Panc1 (cell line): ENCODE measurements around the gene TMOD4. TPM values are rescaled to one million over a fixed set of nuclear protein-coding genes. Genes with fewer than 3 reads are reported as not detected.
A peak's percentile ranks its signal among the peaks of the same experiment; 100 is the strongest.

Experiments used
- ATAC-seq: fragments of 200-7000 bp; cut with Tn5 transposase; 2 replicates; pipeline ENCODE4 v1.9.1; 2020; ENCODE audit warnings: mild to moderate bottlenecking, moderate library complexity
- Bru-seq: library from RNA; stranded (reverse); fragments of 400-500 nt; gene quantifications from one replicate; lab custom pipeline; 2021; lab: Mats Ljungman, UMichigan
- BruChase-seq, 2 experiments: library from RNA; stranded (reverse); fragments of 400-500 nt; gene quantifications; one replicate each; lab custom pipeline; 2021; lab: Mats Ljungman, UMichigan
- BruUV-seq: library from RNA; stranded (reverse); fragments of 400-500 nt; replicated peaks from 2 replicates; lab custom pipeline; 2021; lab: Mats Ljungman, UMichigan
- CTCF ChIA-PET: fragments of 300-600 bp; sonication (Branson Sonifier 250); formaldehyde crosslinking; loops from one replicate; lab custom pipeline; 2022; ENCODE audit warnings: antibody characterized with exemption; lab: Charles Lee
- POLR2A ChIA-PET: fragments of 300-600 bp; sonication (Branson Sonifier 250); formaldehyde crosslinking; loops from one replicate; lab custom pipeline; 2022; ENCODE audit warnings: antibody characterized with exemption; lab: Charles Lee
- DNase-seq: peaks from one replicate; pipeline ENCODE4 v3.0.0-alpha.2; 2010; ENCODE audit warnings: low read depth, low spot score
- H3K27ac ChIP-seq: 2 replicates; pipeline ENCODE4 v1.5.1; 2011; ENCODE audit warnings: mild to moderate bottlenecking, low read length, inconsistent platforms
- H3K27me3 ChIP-seq: fragments of 200-500 bp; sonication (Bioruptor generic); 2 replicates; pipeline ENCODE4 v1.6.0; 2014; ENCODE audit warnings: low read length, inconsistent platforms; ENCODE audit not compliant: control insufficient read depth, insufficient read depth
- H3K36me3 ChIP-seq: fragments of 200-500 bp; sonication (Bioruptor generic); 2 replicates; pipeline ENCODE4 v1.5.1; 2014; ENCODE audit warnings: inconsistent platforms, mild to moderate bottlenecking, low read length, moderate library complexity; ENCODE audit not compliant: control insufficient read depth, insufficient read depth
- H3K4me1 ChIP-seq: 2 replicates; pipeline ENCODE4 v1.5.1; 2011; ENCODE audit warnings: inconsistent platforms, mild to moderate bottlenecking, low read length, moderate library complexity; ENCODE audit not compliant: control insufficient read depth, insufficient read depth
- H3K4me3 ChIP-seq, 2 experiments: 2 replicates each; pipeline ENCODE4 v1.5.1; 2011 to 2012; ENCODE audit warnings: low read depth in 2 of 2, low read length in 2 of 2, mild to moderate bottlenecking in 2 of 2, inconsistent platforms in 1 of 2, moderate library complexity in 1 of 2
- H3K9me3 ChIP-seq: fragments of 200-500 bp; sonication (Bioruptor generic); 2 replicates; pipeline ENCODE4 v1.5.1; 2014; ENCODE audit warnings: low read depth, mild to moderate bottlenecking, inconsistent platforms, low read length, moderate library complexity; ENCODE audit not compliant: control insufficient read depth, insufficient read depth
- POLR2AphosphoS5 ChIP-seq: IDR thresholded peaks from 2 replicates; pipeline ENCODE4 v1.6.1; 2012; ENCODE audit warnings: mild to moderate bottlenecking, low read depth, low read length, moderate library complexity
- SIN3A ChIP-seq: IDR thresholded peaks from 2 replicates; pipeline ENCODE4 v1.6.1; 2012; ENCODE audit warnings: low read depth, mild to moderate bottlenecking, low read length, moderate library complexity, borderline replicate concordance; ENCODE audit not compliant: insufficient read depth
- TCF7L2 ChIP-seq: IDR thresholded peaks from 2 replicates; pipeline ENCODE4 v1.6.1; 2011; ENCODE audit warnings: mild to moderate bottlenecking, low read depth, low read length, inconsistent platforms
- in situ Hi-C: cut with HindIII; loops from 2 replicates; pipeline ENCODE4 v1.10.0; 2016; ENCODE audit warnings: low sequenced_read_pairs, low pct_unique_long_range_greater_than_20kb
- intact Hi-C: fragments of 100-400 bp; cut with micrococcal nuclease; formaldehyde crosslinking; loops from one replicate; pipeline ENCODE4 v1.10.0; 2022; ENCODE audit not compliant: unreplicated experiment
- long read RNA-seq: library from polyadenylated mRNA; unstranded; transcript quantifications from one replicate; pipeline ENCODE4 v2.0.0, GENCODE V29; 2021; ENCODE audit not compliant: unreplicated experiment
- polyA plus RNA-seq: library from polyadenylated mRNA; unstranded; fragments of >200 nt; gene quantifications from one replicate; pipeline ENCODE4 v1.2.1, GENCODE V29; 2012; ENCODE audit warnings: missing spikeins; ENCODE audit not compliant: insufficient read length
- total RNA-seq: library from RNA; stranded (reverse); gene quantifications from one replicate; pipeline ENCODE4 v1.2.1, GENCODE V29; 2021; ENCODE audit not compliant: unreplicated experiment
- TF ChIP-seq, protein P1 (sequence below): fragments of 450-650 bp; IDR thresholded peaks from 2 replicates; pipeline ENCODE4 v1.5.1; 2017; ENCODE audit warnings: mild to moderate bottlenecking
- TF ChIP-seq, protein P2 (sequence below), 2 experiments: IDR thresholded peaks; 2 replicates each; pipeline ENCODE4 v1.6.1; 2011 to 2012; ENCODE audit warnings: low read depth in 2 of 2, control low read depth in 1 of 2, low read length in 1 of 2, mild to moderate bottlenecking in 1 of 2, moderate library complexity in 1 of 2; ENCODE audit not compliant: insufficient read depth in 1 of 2

TMOD4 gene
- total RNA-seq (0.80 TPM), Bru-seq, nascent RNA (percentile 45 among the genes with signal in this experiment), BruChase-seq, experiment 1, labeled RNA remaining after a 2-hour chase (percentile 49 among the genes with signal in this experiment), BruChase-seq, experiment 2, labeled RNA remaining after a 6-hour chase (percentile 43 among the genes with signal in this experiment)
- polyA plus RNA-seq = 0.56 TPM
- long read RNA-seq = 0 reads

DNA sequence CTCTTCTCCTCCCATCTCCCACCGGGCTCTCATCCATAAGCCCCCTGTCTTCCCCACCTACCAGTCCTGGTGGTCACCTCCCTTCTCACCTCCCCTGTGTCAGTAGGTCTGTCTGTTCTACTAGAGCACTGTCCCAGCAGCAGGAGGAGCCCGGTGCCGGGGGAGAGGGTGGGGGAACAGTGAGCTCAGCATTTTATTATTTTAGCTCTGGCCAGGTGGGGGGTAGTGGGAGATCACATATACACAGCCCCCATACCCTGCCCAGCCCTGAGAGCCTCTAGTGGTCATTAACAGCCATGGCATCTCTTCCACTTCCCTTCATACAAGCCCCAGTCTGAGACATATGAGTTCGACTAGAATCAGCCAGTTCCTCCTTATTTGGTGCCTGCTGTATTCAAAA, at the start of gene TMOD4:
Gene TMOD4, minus strand, starts transcription at position 119 of the 400 bp plus-strand sequence. CDS start 1,106 bp downstream, outside the sequence.
- Histone ChIP-seq H3K36me3 (0 out of 2 replicates have a peak, but pooled peaks cover 3% of the 10 kb centered on the region), H3K27me3 (no peaks in the 10 kb centered on the region), H3K4me3 (no peak within 1 kb of the TSS), H3K4me1 (no peaks in the 10 kb centered on the region), H3K9me3 (no peaks in the 10 kb centered on the region), H3K27ac (no peak within 1 kb of the TSS)
- in situ Hi-C loops (no loop called here), intact Hi-C loops (no loop called here)
- ATAC-seq (peak; percentile 78), DNase-seq (no peak)
- POLR2A ChIA-PET = no interaction called here
- CTCF ChIA-PET = interaction anchor here (0.5 kb wide), 1 partner anchor 84 kb away, joined by 5 read pairs; no protein-coding TSS in a partner anchor
- no peak for TF ChIP-seq SIN3A
- TF ChIP-seq, protein P1, sequence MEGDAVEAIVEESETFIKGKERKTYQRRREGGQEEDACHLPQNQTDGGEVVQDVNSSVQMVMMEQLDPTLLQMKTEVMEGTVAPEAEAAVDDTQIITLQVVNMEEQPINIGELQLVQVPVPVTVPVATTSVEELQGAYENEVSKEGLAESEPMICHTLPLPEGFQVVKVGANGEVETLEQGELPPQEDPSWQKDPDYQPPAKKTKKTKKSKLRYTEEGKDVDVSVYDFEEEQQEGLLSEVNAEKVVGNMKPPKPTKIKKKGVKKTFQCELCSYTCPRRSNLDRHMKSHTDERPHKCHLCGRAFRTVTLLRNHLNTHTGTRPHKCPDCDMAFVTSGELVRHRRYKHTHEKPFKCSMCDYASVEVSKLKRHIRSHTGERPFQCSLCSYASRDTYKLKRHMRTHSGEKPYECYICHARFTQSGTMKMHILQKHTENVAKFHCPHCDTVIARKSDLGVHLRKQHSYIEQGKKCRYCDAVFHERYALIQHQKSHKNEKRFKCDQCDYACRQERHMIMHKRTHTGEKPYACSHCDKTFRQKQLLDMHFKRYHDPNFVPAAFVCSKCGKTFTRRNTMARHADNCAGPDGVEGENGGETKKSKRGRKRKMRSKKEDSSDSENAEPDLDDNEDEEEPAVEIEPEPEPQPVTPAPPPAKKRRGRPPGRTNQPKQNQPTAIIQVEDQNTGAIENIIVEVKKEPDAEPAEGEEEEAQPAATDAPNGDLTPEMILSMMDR = peak; percentile 73; the same call in 1 of the 2 replicates
- TF ChIP-seq, protein P2, sequence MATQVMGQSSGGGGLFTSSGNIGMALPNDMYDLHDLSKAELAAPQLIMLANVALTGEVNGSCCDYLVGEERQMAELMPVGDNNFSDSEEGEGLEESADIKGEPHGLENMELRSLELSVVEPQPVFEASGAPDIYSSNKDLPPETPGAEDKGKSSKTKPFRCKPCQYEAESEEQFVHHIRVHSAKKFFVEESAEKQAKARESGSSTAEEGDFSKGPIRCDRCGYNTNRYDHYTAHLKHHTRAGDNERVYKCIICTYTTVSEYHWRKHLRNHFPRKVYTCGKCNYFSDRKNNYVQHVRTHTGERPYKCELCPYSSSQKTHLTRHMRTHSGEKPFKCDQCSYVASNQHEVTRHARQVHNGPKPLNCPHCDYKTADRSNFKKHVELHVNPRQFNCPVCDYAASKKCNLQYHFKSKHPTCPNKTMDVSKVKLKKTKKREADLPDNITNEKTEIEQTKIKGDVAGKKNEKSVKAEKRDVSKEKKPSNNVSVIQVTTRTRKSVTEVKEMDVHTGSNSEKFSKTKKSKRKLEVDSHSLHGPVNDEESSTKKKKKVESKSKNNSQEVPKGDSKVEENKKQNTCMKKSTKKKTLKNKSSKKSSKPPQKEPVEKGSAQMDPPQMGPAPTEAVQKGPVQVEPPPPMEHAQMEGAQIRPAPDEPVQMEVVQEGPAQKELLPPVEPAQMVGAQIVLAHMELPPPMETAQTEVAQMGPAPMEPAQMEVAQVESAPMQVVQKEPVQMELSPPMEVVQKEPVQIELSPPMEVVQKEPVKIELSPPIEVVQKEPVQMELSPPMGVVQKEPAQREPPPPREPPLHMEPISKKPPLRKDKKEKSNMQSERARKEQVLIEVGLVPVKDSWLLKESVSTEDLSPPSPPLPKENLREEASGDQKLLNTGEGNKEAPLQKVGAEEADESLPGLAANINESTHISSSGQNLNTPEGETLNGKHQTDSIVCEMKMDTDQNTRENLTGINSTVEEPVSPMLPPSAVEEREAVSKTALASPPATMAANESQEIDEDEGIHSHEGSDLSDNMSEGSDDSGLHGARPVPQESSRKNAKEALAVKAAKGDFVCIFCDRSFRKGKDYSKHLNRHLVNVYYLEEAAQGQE (IDR thresholded peaks at IDR 0.05; ENCODE audit: insufficient read depth in 1 of 2, low read depth in 2 of 2, low read length in 1 of 2) = no peak
- TF ChIP-seq POLR2AphosphoS5 = no peak
- no peak for TF ChIP-seq TCF7L2
- no TSS peak for BruUV-seq

DNA sequence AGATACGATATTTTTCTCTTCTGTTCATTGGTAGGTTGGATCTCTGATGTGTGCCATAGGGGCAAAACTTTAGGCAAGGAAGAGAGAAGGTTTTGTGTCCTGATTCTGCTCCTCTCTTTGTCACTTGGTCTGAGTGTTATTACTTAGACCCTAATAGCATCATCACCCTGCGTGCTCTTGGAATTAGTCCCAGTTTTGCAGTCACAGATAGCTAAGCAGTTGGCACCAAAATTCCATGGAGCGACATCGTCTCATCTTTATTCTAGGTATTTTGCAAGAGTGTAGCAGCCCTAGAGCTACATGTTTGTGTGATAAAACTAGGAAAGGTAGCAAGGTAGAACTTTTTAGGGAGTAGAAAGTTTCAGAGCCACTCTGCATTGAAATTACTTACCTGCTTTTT, 46.3 kb upstream of the TMOD4 start:
- TF ChIP-seq, protein P1 = no peak
- TF ChIP-seq TCF7L2 (no peak), SIN3A (no peak), POLR2AphosphoS5 (no peak)
- TF ChIP-seq, protein P2 (IDR thresholded peaks at IDR 0.05; ENCODE audit: insufficient read depth in 1 of 2, low read depth in 2 of 2, low read length in 1 of 2) = no peak
- Histone ChIP-seq H3K27ac (no peak overlapping the region), H3K4me1 (no peaks in the 10 kb centered on the region), H3K4me3 (no peak overlapping the region), H3K9me3 (no peaks in the 10 kb centered on the region), H3K27me3 (no peaks in the 10 kb centered on the region), H3K36me3 (no peaks in the 10 kb centered on the region; the same call in 1 of the 2 replicates)
- ChIA-PET POLR2A (interaction anchor here (0.6 kb wide), 1 partner anchor 10 kb away, joined by 3 read pairs; no protein-coding TSS in a partner anchor), CTCF (interaction anchor here (0.7 kb wide), 1 partner anchor 14 kb away, joined by 4 read pairs; no protein-coding TSS in a partner anchor)
- ATAC-seq = no peak
- in situ Hi-C loops (no loop called here), intact Hi-C loops (no loop called here)
- BruUV-seq = no TSS peak
- no peak for DNase-seq
